T47D (cell line): ENCODE data around the gene OR8B2.

Source experiments
- DNase-seq, 2 experiments: peaks; one replicate each; pipeline versions ENCODE4 v3.0.0 to v3.0.0-alpha.2; 2011 to 2012; ENCODE audit warnings: low read depth in 1 of 2, low spot score in 1 of 2
- JUND ChIP-seq: IDR thresholded peaks from 2 replicates; pipeline ENCODE4 v1.6.1; 2012; ENCODE audit warnings: low read depth
- in situ Hi-C: cut with HindIII; loops from 2 replicates; pipeline ENCODE4 v1.10.0; 2016; ENCODE audit warnings: low sequenced_read_pairs, low pct_unique_long_range_greater_than_20kb

Gene OR8B2

DNA sequence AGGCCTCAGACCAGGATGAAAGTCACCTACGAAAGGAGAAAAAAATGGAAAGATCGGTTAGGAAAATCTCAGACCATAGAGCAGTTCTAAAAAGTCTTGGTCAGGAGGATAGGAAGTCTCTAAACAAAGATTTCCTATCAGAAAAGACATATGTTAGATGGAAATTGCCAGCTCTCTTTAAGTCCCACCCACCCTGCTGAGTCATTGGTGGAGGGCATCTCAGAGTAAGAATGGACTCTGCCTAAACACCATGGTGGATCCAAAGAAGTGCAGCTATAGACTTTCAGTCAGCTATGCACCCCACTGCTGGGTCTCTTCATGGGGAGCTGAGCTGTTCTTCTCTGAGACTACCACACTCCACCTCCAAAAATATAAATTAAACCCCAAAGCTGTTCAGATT is 3.7 kb downstream of the OR8B2 start:
- in situ Hi-C loops: no loop called here
- DNase-seq: no peak
- no peak for TF ChIP-seq JUND

- in situ Hi-C loops: no loop called here
- DNase-seq: no peak
- no peak for TF ChIP-seq JUND
These were observed 8.0 kb downstream of the OR8B2 start for GRCh38 chr11:124376280-124376679.

DNA sequence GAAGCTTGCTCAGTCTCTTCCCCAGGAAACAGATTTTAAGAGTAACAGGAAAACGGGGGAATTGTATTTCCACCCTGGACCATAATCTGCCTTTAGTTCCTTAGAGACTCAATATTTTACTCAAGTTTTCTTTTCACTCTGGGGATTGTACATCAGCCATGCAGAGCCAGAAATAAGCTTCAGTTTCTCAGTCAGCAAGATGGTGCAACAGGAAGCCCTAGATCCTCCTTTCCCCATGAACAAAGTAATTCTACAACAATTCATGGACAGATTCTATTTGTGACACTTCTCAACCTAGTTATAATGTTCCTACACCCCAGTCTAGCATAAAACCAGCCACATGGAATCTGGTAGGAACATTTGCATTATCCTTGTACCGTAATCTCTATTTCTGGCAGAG is 24.7 kb downstream of the OR8B2 start:
- in situ Hi-C loops: no loop called here
- TF ChIP-seq JUND: no peak
- no peak for DNase-seq

- TF ChIP-seq JUND: no peak
- DNase-seq: no peak
- in situ Hi-C loops: no loop called here
These were observed 37.9 kb downstream of the OR8B2 start for GRCh38 chr11:124346311-124346955.

GRCh38 chr11:124344346-124344745 is 40.0 kb downstream of the OR8B2 start:
- no peak for TF ChIP-seq JUND
- in situ Hi-C loops: no loop called here
- DNase-seq: no peak

DNA sequence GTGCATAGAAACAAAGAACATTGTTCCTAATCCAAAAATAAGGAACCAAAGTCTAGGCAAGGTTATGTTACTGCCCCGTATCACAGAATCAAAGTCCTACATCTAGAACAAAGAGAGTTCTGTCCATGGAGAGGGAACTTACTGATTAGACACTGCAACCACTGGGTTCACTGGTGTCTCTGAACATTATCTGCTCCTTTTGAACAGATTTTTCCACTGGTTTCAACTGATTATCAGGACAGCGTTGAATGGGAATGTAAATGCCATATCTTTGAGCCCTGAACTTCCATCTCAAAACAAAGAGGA is 44.2 kb downstream of the OR8B2 start:
- TF ChIP-seq JUND: no peak
- in situ Hi-C loops: no loop called here

DNA sequence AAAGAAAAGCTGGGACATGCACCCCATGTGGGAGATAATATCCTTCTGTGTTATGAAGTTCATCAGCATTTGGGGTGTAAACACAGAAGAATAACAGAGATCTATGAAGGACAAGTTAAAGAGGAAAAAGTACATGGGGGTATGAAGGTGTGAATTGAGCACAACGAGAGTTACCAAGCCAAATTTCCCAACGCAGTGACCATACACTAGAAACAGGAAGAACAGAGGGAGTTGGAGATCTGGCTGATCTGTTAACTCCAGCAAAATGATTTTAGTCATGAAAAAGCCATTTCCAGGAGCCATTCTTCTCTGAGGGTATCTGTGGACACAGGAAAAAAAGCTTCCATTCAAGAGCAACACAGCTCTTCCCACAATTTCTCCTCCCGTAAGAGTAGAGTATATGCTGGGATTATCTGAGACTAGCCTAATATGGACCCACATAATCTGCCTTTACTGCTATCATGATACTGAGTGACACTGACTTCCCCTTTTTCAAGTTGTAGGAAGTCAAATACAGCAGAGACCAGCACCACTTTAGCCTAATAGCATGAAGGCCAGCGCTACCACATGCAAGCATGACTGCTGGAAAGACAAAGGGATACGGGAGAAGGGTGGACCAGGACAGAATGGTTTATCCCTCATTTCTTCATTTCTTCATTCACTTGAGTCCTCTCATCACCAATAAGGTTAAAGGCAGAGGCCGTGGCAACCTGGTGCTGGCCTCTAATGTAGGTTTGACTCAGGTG is 44.7 kb downstream of the OR8B2 start:
- in situ Hi-C loops: no loop called here
- TF ChIP-seq JUND: no peak
- DNase-seq: no peak

More for the DNA sequence above, 44.2 kb downstream of the OR8B2 start:
- DNase-seq: no peak
